ENCODE results near the gene POLA2.
A peak's percentile ranks its signal among the peaks of the same experiment; 100 is the strongest.
"Not testable (repeated sequence)": the region's sequence is repeated elsewhere in the genome, so short reads cannot be mapped to it uniquely, and the experiment has no call there.

POLA2 gene

GRCh38 chr11:65225279-65226102 lies 36.3 kb upstream of the POLA2 start:
- H3K27ac ChIP-seq, result no peak overlapping the region
- TF ChIP-seq ZFX (IDR thresholded peaks at IDR 0.05; ENCODE audit: borderline replicate concordance) (no peak), CTCF (IDR thresholded peaks at IDR 0.05) (peak; percentile 74)

GRCh38 chr11:65226103-65226442 lies 35.7 kb upstream of the POLA2 start:
- TF ChIP-seq CTCF (IDR thresholded peaks at IDR 0.05) (no peak), ZFX (IDR thresholded peaks at IDR 0.05; ENCODE audit: borderline replicate concordance) (no peak)

GRCh38 chr11:65227879-65228278 lies 33.9 kb upstream of the POLA2 start:
- no peak overlapping the region for H3K27ac ChIP-seq
- TF ChIP-seq ZFX (IDR thresholded peaks at IDR 0.05; ENCODE audit: borderline replicate concordance), result no peak
- no peak for TF ChIP-seq CTCF (IDR thresholded peaks at IDR 0.05)

More at GRCh38 chr11:65226103-65226442, 35.7 kb upstream of the POLA2 start:
- no peak overlapping the region for H3K27ac ChIP-seq

GRCh38 chr11:65236194-65237059 lies 25.3 kb upstream of the POLA2 start:
- no peak for TF ChIP-seq CTCF (IDR thresholded peaks at IDR 0.05)
- TF ChIP-seq ZFX (IDR thresholded peaks at IDR 0.05; ENCODE audit: borderline replicate concordance), result no peak

GRCh38 chr11:65238302-65238701 lies 23.5 kb upstream of the POLA2 start:
- H3K27ac ChIP-seq, result not testable (repeated sequence)

More at GRCh38 chr11:65236194-65237059, 25.3 kb upstream of the POLA2 start:
- H3K27ac ChIP-seq, result no peak overlapping the region

GRCh38 chr11:65241134-65241533 lies 20.6 kb upstream of the POLA2 start:
- H3K27ac ChIP-seq, result no peak overlapping the region
- TF ChIP-seq ZFX (IDR thresholded peaks at IDR 0.05; ENCODE audit: borderline replicate concordance) (no peak), CTCF (IDR thresholded peaks at IDR 0.05) (no peak)

- no peak overlapping the region for H3K27ac ChIP-seq
- no peak for TF ChIP-seq CTCF (IDR thresholded peaks at IDR 0.05)
Measured at GRCh38 chr11:65241692-65242091, 20.1 kb upstream of the POLA2 start.
